Prostate gland (tissue), 2 donors: ENCODE results near the gene EGLN3.

Experiments
- CTCF ChIP-seq, 4 experiments: fragments of 200-600 bp in 2 of 4; fragments of 450-650 bp in 2 of 4; sonication (generic) in 2 of 4; IDR thresholded peaks; 1 replicate in 3 of 4; 2 replicates in 1 of 4; pipeline ENCODE4 v1.5.1; 2016 to 2019; ENCODE audit warnings: antibody characterized with exemption in 4 of 4, mild to moderate bottlenecking in 2 of 4, moderate library complexity in 2 of 4
- POLR2A ChIP-seq: fragments of 450-650 bp; IDR thresholded peaks from one replicate; pipeline ENCODE4 v1.6.1; 2016; ENCODE audit warnings: antibody characterized with exemption, mild to moderate bottlenecking
- POLR2AphosphoS5 ChIP-seq: sonication (generic); formaldehyde crosslinking; IDR thresholded peaks from one replicate; pipeline ENCODE4 v1.6.1; 2017; ENCODE audit warnings: antibody characterized with exemption

GRCh38 chr14:33900706-33901105 is 50.2 kb downstream of the EGLN3 start:
- TF ChIP-seq CTCF (IDR thresholded peaks at IDR 0.05) (no peak), POLR2A (no peak), POLR2AphosphoS5 (no peak)
